Lung (tissue), 12 donors: Measurements from ENCODE around the gene SEC24A. TPM values are rescaled to one million over a fixed set of nuclear protein-coding genes. Genes with fewer than 3 reads are reported as not detected.
"Not testable (repeated sequence)": the region's sequence is repeated elsewhere in the genome, so short reads cannot be mapped to it uniquely, and the experiment has no call there.

Experiments
- ATAC-seq: fragments of 200-7000 bp; cut with Tn5 transposase; one replicate; pipeline ENCODE4 v1.9.1; 2020; ENCODE audit warnings: moderate number of reproducible peaks; ENCODE audit not compliant: insufficient read depth, low FRiP score
- DNase-seq, 3 donors: peaks; one replicate each; pipeline ENCODE4 v3.0.0-alpha.2; 2013 to 2017
- H3K27ac ChIP-seq, 2 donors: one replicate each; pipeline ENCODE4 v1.5.1; 2013; ENCODE audit warnings: mild to moderate bottlenecking in 2 of 2, moderate library complexity in 2 of 2, control low read depth in 1 of 2, inconsistent platforms in 1 of 2, low read depth in 1 of 2, low read length in 1 of 2
- H3K27me3 ChIP-seq, 3 donors: one replicate each; pipeline ENCODE4 v1.5.1; 2013; ENCODE audit warnings: low read length in 2 of 3; ENCODE audit not compliant: control insufficient read depth in 3 of 3, insufficient read depth in 3 of 3
- H3K36me3 ChIP-seq, 4 donors: one replicate each; pipeline ENCODE4 v1.5.1; 2013; ENCODE audit warnings: low read length in 4 of 4, mild to moderate bottlenecking in 1 of 4, moderate library complexity in 1 of 4; ENCODE audit not compliant: control insufficient read depth in 4 of 4, insufficient read depth in 4 of 4
- H3K4me1 ChIP-seq, 5 donors: one replicate each; pipeline ENCODE4 v1.5.1; 2013; ENCODE audit warnings: low read length in 5 of 5, mild to moderate bottlenecking in 2 of 5, moderate library complexity in 1 of 5; ENCODE audit not compliant: control insufficient read depth in 5 of 5, insufficient read depth in 5 of 5
- H3K4me3 ChIP-seq: one replicate; pipeline ENCODE4 v1.5.1; 2013; ENCODE audit warnings: mild to moderate bottlenecking, control low read depth, moderate library complexity
- H3K9ac ChIP-seq, 2 donors: one replicate each; pipeline ENCODE4 v1.5.1; 2013; ENCODE audit warnings: low read length in 2 of 2, control low read depth in 1 of 2; ENCODE audit not compliant: insufficient read depth in 1 of 2
- H3K9me3 ChIP-seq, 4 donors: one replicate each; pipeline ENCODE4 v1.5.1; 2013; ENCODE audit warnings: low read length in 3 of 4, mild to moderate bottlenecking in 1 of 4, moderate library complexity in 1 of 4; ENCODE audit not compliant: control insufficient read depth in 4 of 4, insufficient read depth in 3 of 4
- CTCF ChIP-seq: IDR thresholded peaks from 2 replicates; pipeline ENCODE4 v1.5.1; 2012; ENCODE audit warnings: mild to moderate bottlenecking; ENCODE audit errors: control extremely low read depth, extremely low read depth
- WGBS, 2 donors: extraction: QIAGEN DNeasy Blood & Tissue Kit; methylation state at CpG; one replicate each; pipeline ENCODE4 v1.1.7; 2013; 5-methylcytosine and 5-hydroxymethylcytosine counted together
- polyA plus RNA-seq, 2 donors: library from polyadenylated mRNA; stranded (reverse); fragments of 200-250 nt; gene quantifications; one replicate each; pipeline ENCODE4 v1.2.1, GENCODE V29; 2013
- total RNA-seq, 2 donors: library from RNA; depleted of rRNA in 1 of 2; stranded (reverse); fragments of >200 nt in 1 of 2; gene quantifications; one replicate each; pipeline ENCODE4 v1.2.1, GENCODE V29; 2014 to 2021
- donor health status: control.
- donor health status: control.
- donor health status: Bipolar disorder and iron deficiency.
- donor health status: healthy.
- donor health status: DM: yes; HTN: yes; CAD: no.

SEC24A gene
- total and polyA plus RNA-seq, 4 donors, result 3.3 to 23.8 (median 14.8) TPM

GRCh38 chr5:134649163-134649835 is 714 bp downstream of the SEC24A start:
- peaks cover 0 to 16% (median 0%) of the 10 kb centered on the region in 5 donors for H3K4me1 ChIP-seq
- peak overlapping the region; percentile 96 to 97 for H3K27ac ChIP-seq
- peak overlapping the region; percentile 60 to 90 for H3K9ac ChIP-seq
- peaks cover 0 to 3% (median 0%) of the 10 kb centered on the region in 4 donors for H3K36me3 ChIP-seq
- H3K27me3 ChIP-seq, result no peaks in the 10 kb centered on the region
- peak overlapping the region; percentile 82 for H3K4me3 ChIP-seq
- TF ChIP-seq CTCF, result no peak
- no peaks in the 10 kb centered on the region for H3K9me3 ChIP-seq
- DNase-seq, result peak in 1 of 3 donors; percentile 6
- WGBS, 2 donors, result 1% methylated on average over 18 of the region's 18 CpGs
- peak; percentile 45 for ATAC-seq

- not testable (repeated sequence) for DNase-seq, H3K27ac ChIP-seq, ATAC-seq, H3K9me3 ChIP-seq, H3K4me3 ChIP-seq, H3K9ac ChIP-seq, H3K36me3 ChIP-seq, H3K27me3 ChIP-seq
- WGBS, 2 donors, result 82 to 85% methylated on average over 6 of the region's 6 CpGs
- peaks cover 0 to 16% (median 0%) of the 10 kb centered on the region in 5 donors for H3K4me1 ChIP-seq
Observed at GRCh38 chr5:134650660-134651059, 2.1 kb downstream of the SEC24A start.

- peaks cover 0 to 3% (median under 1%) of the 10 kb centered on the region in 4 donors for H3K36me3 ChIP-seq
- no peaks in the 10 kb centered on the region for H3K27me3 ChIP-seq
- no peaks in the 10 kb centered on the region for H3K9me3 ChIP-seq
- no peak for TF ChIP-seq CTCF
- no peak for ATAC-seq
- no peak overlapping the region for H3K9ac ChIP-seq
- WGBS, 2 donors, result 89 to 91% methylated on average over 4 of the region's 4 CpGs
- DNase-seq, result no peak
- H3K27ac ChIP-seq, result no peak overlapping the region
- H3K4me1 ChIP-seq, result peaks cover 0 to 16% (median 0%) of the 10 kb centered on the region in 5 donors
- H3K4me3 ChIP-seq, result no peak overlapping the region
Observed at GRCh38 chr5:134651531-134651930, 2.9 kb downstream of the SEC24A start.

GRCh38 chr5:134656690-134657089 is 8.1 kb downstream of the SEC24A start:
- no peaks in the 10 kb centered on the region for H3K27me3 ChIP-seq
- no peak overlapping the region for H3K4me3 ChIP-seq
- no peak overlapping the region for H3K9ac ChIP-seq
- H3K27ac ChIP-seq, result no peak overlapping the region
- peaks cover 0 to 5% (median 4%) of the 10 kb centered on the region in 4 donors for H3K36me3 ChIP-seq
- DNase-seq, result no peak
- H3K4me1 ChIP-seq, result no peaks in the 10 kb centered on the region
- no peaks in the 10 kb centered on the region for H3K9me3 ChIP-seq
- no peak for TF ChIP-seq CTCF
- WGBS, 2 donors, result 88 to 90% methylated on average over 8 of the region's 8 CpGs
- no peak for ATAC-seq
